ENCODE results near the gene MYCBP2.

GRCh38 chr13:77262198-77262597 is 64.7 kb downstream of the MYCBP2 start:
- TF ChIP-seq POLR2A (IDR thresholded peaks at IDR 0.05) (no peak), EP300 (IDR thresholded peaks at IDR 0.05) (no peak)
- TF ChIP-seq, protein P1, sequence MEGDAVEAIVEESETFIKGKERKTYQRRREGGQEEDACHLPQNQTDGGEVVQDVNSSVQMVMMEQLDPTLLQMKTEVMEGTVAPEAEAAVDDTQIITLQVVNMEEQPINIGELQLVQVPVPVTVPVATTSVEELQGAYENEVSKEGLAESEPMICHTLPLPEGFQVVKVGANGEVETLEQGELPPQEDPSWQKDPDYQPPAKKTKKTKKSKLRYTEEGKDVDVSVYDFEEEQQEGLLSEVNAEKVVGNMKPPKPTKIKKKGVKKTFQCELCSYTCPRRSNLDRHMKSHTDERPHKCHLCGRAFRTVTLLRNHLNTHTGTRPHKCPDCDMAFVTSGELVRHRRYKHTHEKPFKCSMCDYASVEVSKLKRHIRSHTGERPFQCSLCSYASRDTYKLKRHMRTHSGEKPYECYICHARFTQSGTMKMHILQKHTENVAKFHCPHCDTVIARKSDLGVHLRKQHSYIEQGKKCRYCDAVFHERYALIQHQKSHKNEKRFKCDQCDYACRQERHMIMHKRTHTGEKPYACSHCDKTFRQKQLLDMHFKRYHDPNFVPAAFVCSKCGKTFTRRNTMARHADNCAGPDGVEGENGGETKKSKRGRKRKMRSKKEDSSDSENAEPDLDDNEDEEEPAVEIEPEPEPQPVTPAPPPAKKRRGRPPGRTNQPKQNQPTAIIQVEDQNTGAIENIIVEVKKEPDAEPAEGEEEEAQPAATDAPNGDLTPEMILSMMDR (IDR thresholded peaks at IDR 0.05) = no peak

Data from upper lobe of left lung (tissue), 4 donors.